HCT116 (cell line): ENCODE results near the gene MARCKS. TPM values are rescaled to one million over a fixed set of nuclear protein-coding genes. Genes with fewer than 3 reads are reported as not detected.

Experiments used
- ATAC-seq: fragments of 200-7000 bp; cut with Tn5 transposase; 2 replicates; pipeline ENCODE4 v1.9.1; 2020; ENCODE audit warnings: mild to moderate bottlenecking, moderate library complexity
- BruUV-seq: library from RNA; stranded (reverse); fragments of 400-500 nt; replicated peaks from 2 replicates; lab custom pipeline; 2021; lab: Mats Ljungman, UMichigan
- CTCF ChIA-PET: fragments of 300-600 bp; sonication (Branson Sonifier 250); formaldehyde crosslinking; loops from one replicate; lab custom pipeline; 2021; ENCODE audit warnings: antibody characterized with exemption; lab: Charles Lee
- POLR2A ChIA-PET: fragments of 300-600, 350-600 bp; sonication (Branson Sonifier 250); formaldehyde crosslinking; loops from one replicate; lab custom pipeline; 2021; ENCODE audit warnings: antibody characterized with exemption; lab: Charles Lee
- RAD21 ChIA-PET, 2 experiments: fragments of 300-600 bp; sonication (Branson Sonifier 250); formaldehyde crosslinking; loops; one replicate each; lab custom pipeline; 2023; ENCODE audit warnings: low total read pairs in 2 of 2; ENCODE audit not compliant: uncharacterized antibody in 2 of 2, unreplicated experiment in 2 of 2, low non-redundant PET in 1 of 2; lab: Charles Lee
- DNase-seq: peaks from one replicate; pipeline ENCODE4 v3.0.0-alpha.2; 2010; ENCODE audit warnings: low read depth, low spot score
- H2AFZ ChIP-seq: fragments of 200-600 bp; shearing (Covaris generic), sonication (generic); 2 replicates; pipeline ENCODE4 v1.6.1; 2017; ENCODE audit warnings: low read depth, mixed run types, mixed read lengths, antibody characterized with exemption, low read length; ENCODE audit not compliant: poor library complexity, severe bottlenecking
- H3K27ac ChIP-seq: 2 replicates; pipeline ENCODE4 v1.5.1; 2012; ENCODE audit warnings: low read depth, low read length
- H3K27me3 ChIP-seq: fragments of 200-600 bp; sonication (generic); 2 replicates; pipeline ENCODE4 v1.6.1; 2016; ENCODE audit warnings: mixed run types, low read length, mixed read lengths; ENCODE audit not compliant: insufficient read depth
- H3K36me3 ChIP-seq, 2 experiments: fragments of 200-500 bp in 1 of 2; fragments of 200-600 bp in 1 of 2; sonication (Bioruptor generic) in 1 of 2; sonication (generic) in 1 of 2; 2 replicates each; pipeline versions ENCODE4 v1.5.1 to v1.6.1; 2014 to 2016; ENCODE audit warnings: low read length in 2 of 2, inconsistent platforms in 1 of 2, mixed read lengths in 1 of 2, mixed run types in 1 of 2; ENCODE audit not compliant: insufficient read depth in 2 of 2, control insufficient read depth in 1 of 2
- H3K4me1 ChIP-seq, 2 experiments: fragments of 200-600 bp in 1 of 2; sonication (generic) in 1 of 2; 2 replicates each; pipeline versions ENCODE4 v1.5.1 to v1.6.1; 2012 to 2017; ENCODE audit warnings: low read length in 2 of 2, inconsistent platforms in 1 of 2, mild to moderate bottlenecking in 1 of 2, mixed read lengths in 1 of 2, mixed run types in 1 of 2, moderate library complexity in 1 of 2; ENCODE audit not compliant: insufficient read depth in 2 of 2, control insufficient read depth in 1 of 2
- H3K4me2 ChIP-seq: fragments of 200-600 bp; sonication (generic); 2 replicates; pipeline ENCODE4 v1.6.1; 2017; ENCODE audit warnings: mixed run types, low read length, mixed read lengths
- H3K4me3 ChIP-seq, 2 experiments: fragments of 200-600 bp in 1 of 2; sonication (generic) in 1 of 2; replicated peaks in 1 of 2; 2 replicates each; pipeline ENCODE4 v1.5.1; 2011 to 2016; ENCODE audit warnings: low read length in 2 of 2, control low read depth in 1 of 2, low read depth in 1 of 2, mild to moderate bottlenecking in 1 of 2, mixed read lengths in 1 of 2, mixed run types in 1 of 2
- H3K79me2 ChIP-seq: fragments of 200-600 bp; sonication (generic); 2 replicates; pipeline ENCODE4 v1.6.1; 2017; ENCODE audit warnings: mild to moderate bottlenecking, mixed run types, low read length, moderate library complexity, mixed read lengths; ENCODE audit not compliant: insufficient read depth
- H3K9ac ChIP-seq: fragments of 200-600 bp; sonication (generic); 2 replicates; pipeline ENCODE4 v1.6.1; 2016; ENCODE audit warnings: low read length, mixed read lengths
- H3K9me2 ChIP-seq: fragments of 200-600 bp; sonication (generic), shearing (Covaris generic); 2 replicates; pipeline ENCODE4 v1.6.1; 2017; ENCODE audit warnings: mixed run types, mild to moderate bottlenecking, moderate library complexity; ENCODE audit not compliant: insufficient read depth
- H3K9me3 ChIP-seq, 2 experiments: fragments of 200-500 bp in 1 of 2; fragments of 200-600 bp in 1 of 2; sonication (Bioruptor generic) in 1 of 2; sonication (generic) in 1 of 2; 2 replicates each; pipeline ENCODE4 v1.6.1; 2014 to 2017; ENCODE audit warnings: low read length in 2 of 2, mixed read lengths in 2 of 2, inconsistent platforms in 1 of 2, low read depth in 1 of 2, mild to moderate bottlenecking in 1 of 2, mixed run types in 1 of 2, moderate library complexity in 1 of 2; ENCODE audit not compliant: control insufficient read depth in 1 of 2, insufficient read depth in 1 of 2
- H4K20me1 ChIP-seq: fragments of 200-600 bp; sonication (generic), shearing (Covaris generic); 2 replicates; pipeline ENCODE4 v1.6.1; 2017; ENCODE audit warnings: mixed run types, mild to moderate bottlenecking, moderate library complexity; ENCODE audit not compliant: insufficient read depth
- CBX3 ChIP-seq: IDR thresholded peaks from 2 replicates; pipeline ENCODE4 v1.6.1; 2012; ENCODE audit warnings: low read depth
- CEBPB ChIP-seq: IDR thresholded peaks from 2 replicates; pipeline ENCODE4 v1.6.1; 2012; ENCODE audit warnings: low read depth
- EGR1 ChIP-seq: IDR thresholded peaks from 2 replicates; pipeline ENCODE4 v1.6.1; 2012; ENCODE audit warnings: low read depth
- EZH2 ChIP-seq: fragments of 200-600 bp; sonication (generic); IDR thresholded peaks from 2 replicates; pipeline ENCODE4 v1.6.1; 2017; ENCODE audit warnings: antibody characterized with exemption, mixed run types
- EZH2phosphoT487 ChIP-seq: fragments of 200-600 bp; IDR thresholded peaks from 2 replicates; pipeline ENCODE4 v1.6.1; 2018; ENCODE audit warnings: antibody characterized with exemption, borderline replicate concordance
- FOSL1 ChIP-seq: IDR thresholded peaks from 2 replicates; pipeline ENCODE4 v1.6.1; 2012; ENCODE audit warnings: low read depth
- JUND ChIP-seq: IDR thresholded peaks from 2 replicates; pipeline ENCODE4 v1.6.1; 2012
- POLR2AphosphoS5 ChIP-seq: IDR thresholded peaks from 2 replicates; pipeline ENCODE4 v1.6.1; 2011; ENCODE audit warnings: mild to moderate bottlenecking, low read depth, low read length, moderate library complexity
- RAD21 ChIP-seq: IDR thresholded peaks from 2 replicates; pipeline ENCODE4 v1.6.1; 2012; ENCODE audit warnings: low read depth, mild to moderate bottlenecking
- SP1 ChIP-seq: IDR thresholded peaks from 2 replicates; pipeline ENCODE4 v1.6.1; 2012; ENCODE audit warnings: low read depth
- SRF ChIP-seq: IDR thresholded peaks from 2 replicates; pipeline ENCODE4 v1.6.1; 2012; ENCODE audit warnings: low read depth
- TCF7L2 ChIP-seq: IDR thresholded peaks from 2 replicates; pipeline ENCODE4 v1.7.0; 2011; ENCODE audit warnings: borderline replicate concordance, inconsistent platforms; ENCODE audit not compliant: insufficient read depth, insufficient read length; ENCODE audit errors: extremely low read depth
- YY1 ChIP-seq: IDR thresholded peaks from 2 replicates; pipeline ENCODE4 v1.6.1; 2011; ENCODE audit warnings: low read length, low read depth, moderate library complexity, mild to moderate bottlenecking; ENCODE audit not compliant: insufficient replicate concordance; ENCODE audit errors: extremely low read depth
- ZNF274 ChIP-seq: fragments of 200-500 bp; sonication (Bioruptor generic); IDR thresholded peaks from 2 replicates; pipeline ENCODE4 v1.6.1; 2014; ENCODE audit warnings: mild to moderate bottlenecking, low read depth, low read length, inconsistent platforms
- intact Hi-C: fragments of 100-400 bp; cut with micrococcal nuclease; formaldehyde crosslinking; loops from 2 replicates; pipeline ENCODE4 v1.10.0; 2022
- total RNA-seq: library from RNA; stranded (reverse); gene quantifications from one replicate; pipeline ENCODE4 v1.2.1, GENCODE V29; 2021; ENCODE audit not compliant: unreplicated experiment
- TF ChIP-seq, protein P1 (sequence below): IDR thresholded peaks from 2 replicates; pipeline ENCODE4 v1.6.1; 2012; ENCODE audit warnings: low read depth
- TF ChIP-seq, protein P2 (sequence below): IDR thresholded peaks from 2 replicates; pipeline ENCODE4 v1.6.1; 2012
- TF ChIP-seq, protein P3 (sequence below), 3 experiments: fragments of 200-600 bp in 1 of 3; sonication (generic) in 1 of 3; IDR thresholded peaks in 2 of 3; conservative IDR thresholded peaks in 1 of 3; 2 replicates each; pipeline ENCODE4 v1.5.1; 2012 to 2017; ENCODE audit warnings: low read depth in 2 of 3, low read length in 2 of 3, antibody characterized with exemption in 1 of 3, borderline replicate concordance in 1 of 3, control low read depth in 1 of 3, mild to moderate bottlenecking in 1 of 3, mixed read lengths in 1 of 3, mixed run types in 1 of 3, moderate library complexity in 1 of 3; ENCODE audit not compliant: insufficient read depth in 1 of 3

MARCKS gene
- total RNA-seq, 1 experiment from 2014 or later = 25.7 TPM

DNA sequence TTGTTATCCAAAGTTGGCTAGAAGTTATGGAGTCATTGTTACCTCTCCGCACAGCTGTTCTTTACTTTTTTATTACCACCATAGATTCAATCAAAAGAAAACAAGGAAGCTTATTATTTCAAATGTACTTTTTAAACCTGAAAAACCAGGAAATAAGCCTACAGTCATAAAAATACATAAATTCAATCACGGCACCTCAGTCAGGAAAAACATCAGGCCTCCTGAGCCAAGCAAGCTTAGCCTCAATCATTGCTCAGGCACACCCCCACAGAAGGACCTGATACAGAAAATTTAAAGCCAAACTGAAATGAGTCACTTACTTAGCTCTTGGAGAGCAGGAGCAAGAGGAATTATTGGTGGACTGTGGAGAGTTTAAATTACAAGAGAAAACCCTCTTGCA lies 44.3 kb downstream of the MARCKS start:
- POLR2A ChIA-PET = no interaction called here
- no peaks in the 10 kb centered on the region for H4K20me1 ChIP-seq
- no peaks in the 10 kb centered on the region for H3K79me2 ChIP-seq
- no peaks in the 10 kb centered on the region for H3K9me2 ChIP-seq
- no peaks in the 10 kb centered on the region for H3K9me3 ChIP-seq
- H3K9ac ChIP-seq = no peak overlapping the region
- TF ChIP-seq, protein P1, sequence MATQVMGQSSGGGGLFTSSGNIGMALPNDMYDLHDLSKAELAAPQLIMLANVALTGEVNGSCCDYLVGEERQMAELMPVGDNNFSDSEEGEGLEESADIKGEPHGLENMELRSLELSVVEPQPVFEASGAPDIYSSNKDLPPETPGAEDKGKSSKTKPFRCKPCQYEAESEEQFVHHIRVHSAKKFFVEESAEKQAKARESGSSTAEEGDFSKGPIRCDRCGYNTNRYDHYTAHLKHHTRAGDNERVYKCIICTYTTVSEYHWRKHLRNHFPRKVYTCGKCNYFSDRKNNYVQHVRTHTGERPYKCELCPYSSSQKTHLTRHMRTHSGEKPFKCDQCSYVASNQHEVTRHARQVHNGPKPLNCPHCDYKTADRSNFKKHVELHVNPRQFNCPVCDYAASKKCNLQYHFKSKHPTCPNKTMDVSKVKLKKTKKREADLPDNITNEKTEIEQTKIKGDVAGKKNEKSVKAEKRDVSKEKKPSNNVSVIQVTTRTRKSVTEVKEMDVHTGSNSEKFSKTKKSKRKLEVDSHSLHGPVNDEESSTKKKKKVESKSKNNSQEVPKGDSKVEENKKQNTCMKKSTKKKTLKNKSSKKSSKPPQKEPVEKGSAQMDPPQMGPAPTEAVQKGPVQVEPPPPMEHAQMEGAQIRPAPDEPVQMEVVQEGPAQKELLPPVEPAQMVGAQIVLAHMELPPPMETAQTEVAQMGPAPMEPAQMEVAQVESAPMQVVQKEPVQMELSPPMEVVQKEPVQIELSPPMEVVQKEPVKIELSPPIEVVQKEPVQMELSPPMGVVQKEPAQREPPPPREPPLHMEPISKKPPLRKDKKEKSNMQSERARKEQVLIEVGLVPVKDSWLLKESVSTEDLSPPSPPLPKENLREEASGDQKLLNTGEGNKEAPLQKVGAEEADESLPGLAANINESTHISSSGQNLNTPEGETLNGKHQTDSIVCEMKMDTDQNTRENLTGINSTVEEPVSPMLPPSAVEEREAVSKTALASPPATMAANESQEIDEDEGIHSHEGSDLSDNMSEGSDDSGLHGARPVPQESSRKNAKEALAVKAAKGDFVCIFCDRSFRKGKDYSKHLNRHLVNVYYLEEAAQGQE = no peak
- TF ChIP-seq SP1 = no peak
- TF ChIP-seq EZH2phosphoT487 = no peak
- no peak for TF ChIP-seq CBX3
- TF ChIP-seq, protein P2, sequence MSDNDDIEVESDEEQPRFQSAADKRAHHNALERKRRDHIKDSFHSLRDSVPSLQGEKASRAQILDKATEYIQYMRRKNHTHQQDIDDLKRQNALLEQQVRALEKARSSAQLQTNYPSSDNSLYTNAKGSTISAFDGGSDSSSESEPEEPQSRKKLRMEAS = no peak
- TF ChIP-seq SRF = no peak
- TF ChIP-seq CEBPB = no peak
- TF ChIP-seq ZNF274 = no peak
- no peak for TF ChIP-seq RAD21
- TF ChIP-seq TCF7L2 = no peak
- TF ChIP-seq EGR1 = no peak
- no peak for TF ChIP-seq POLR2AphosphoS5
- TF ChIP-seq FOSL1 = no peak
- TF ChIP-seq JUND = no peak
- TF ChIP-seq, protein P3, sequence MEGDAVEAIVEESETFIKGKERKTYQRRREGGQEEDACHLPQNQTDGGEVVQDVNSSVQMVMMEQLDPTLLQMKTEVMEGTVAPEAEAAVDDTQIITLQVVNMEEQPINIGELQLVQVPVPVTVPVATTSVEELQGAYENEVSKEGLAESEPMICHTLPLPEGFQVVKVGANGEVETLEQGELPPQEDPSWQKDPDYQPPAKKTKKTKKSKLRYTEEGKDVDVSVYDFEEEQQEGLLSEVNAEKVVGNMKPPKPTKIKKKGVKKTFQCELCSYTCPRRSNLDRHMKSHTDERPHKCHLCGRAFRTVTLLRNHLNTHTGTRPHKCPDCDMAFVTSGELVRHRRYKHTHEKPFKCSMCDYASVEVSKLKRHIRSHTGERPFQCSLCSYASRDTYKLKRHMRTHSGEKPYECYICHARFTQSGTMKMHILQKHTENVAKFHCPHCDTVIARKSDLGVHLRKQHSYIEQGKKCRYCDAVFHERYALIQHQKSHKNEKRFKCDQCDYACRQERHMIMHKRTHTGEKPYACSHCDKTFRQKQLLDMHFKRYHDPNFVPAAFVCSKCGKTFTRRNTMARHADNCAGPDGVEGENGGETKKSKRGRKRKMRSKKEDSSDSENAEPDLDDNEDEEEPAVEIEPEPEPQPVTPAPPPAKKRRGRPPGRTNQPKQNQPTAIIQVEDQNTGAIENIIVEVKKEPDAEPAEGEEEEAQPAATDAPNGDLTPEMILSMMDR (IDR thresholded peaks at IDR 0.05 in 2 of 3, conservative IDR thresholded peaks at IDR 0.05 in 1 of 3; ENCODE audit: borderline replicate concordance in 1 of 3, insufficient read depth in 1 of 3, low read depth in 2 of 3, low read length in 2 of 3) = no peak
- no peak for TF ChIP-seq YY1
- TF ChIP-seq EZH2 = no peak
- TF ChIP-seq, all 23 proteins: peak for 0
- ChIA-PET CTCF (no interaction called here), RAD21 (no interaction called here)
- no TSS peak for BruUV-seq
- intact Hi-C loops = no loop called here
- Histone ChIP-seq H3K4me2 (no peak overlapping the region), H3K4me1 (no peaks in the 10 kb centered on the region), H2AFZ (no peak overlapping the region), H3K27ac (no peak overlapping the region), H3K36me3 (no peaks in the 10 kb centered on the region), H3K27me3 (no peaks in the 10 kb centered on the region), H3K4me3 (no peak overlapping the region)
- ATAC-seq (no peak), DNase-seq (no peak)
